Thyroid gland (tissue), 4 donors: ENCODE results near the gene HDAC8. TPM values are rescaled to one million over a fixed set of nuclear protein-coding genes. Genes with fewer than 3 reads are reported as not detected.

Source experiments
- DNase-seq, 2 donors: peaks; one replicate each; pipeline ENCODE4 v3.0.0-alpha.2; 2019
- H3K27ac ChIP-seq, 3 donors: fragments of 200-600 bp; sonication (generic); 1 replicate in 2 of 3; 2 replicates in 1 of 3; pipeline ENCODE4 v1.5.1; 2016 to 2019; ENCODE audit warnings: mild to moderate bottlenecking in 1 of 3, moderate library complexity in 1 of 3
- H3K27me3 ChIP-seq: fragments of 200-600 bp; sonication (generic); one replicate; pipeline ENCODE4 v1.5.1; 2019
- H3K36me3 ChIP-seq, 2 donors: fragments of 200-600 bp; sonication (generic); one replicate each; pipeline ENCODE4 v1.5.1; 2016 to 2019
- H3K4me1 ChIP-seq, 2 donors: fragments of 200-600 bp; sonication (generic); one replicate each; pipeline ENCODE4 v1.5.1; 2017 to 2019
- H3K4me3 ChIP-seq, 3 donors: fragments of 200-600 bp; sonication (generic); replicated peaks in 1 of 3; 1 replicate in 2 of 3; 2 replicates in 1 of 3; pipeline ENCODE4 v1.5.1; 2016; ENCODE audit warnings: mild to moderate bottlenecking in 1 of 3
- H3K9me3 ChIP-seq: fragments of 200-600 bp; sonication (generic); one replicate; pipeline ENCODE4 v1.5.1; 2017
- POLR2A ChIP-seq, 2 donors: fragments of 450-650 bp; IDR thresholded peaks; one replicate each; pipeline ENCODE4 v1.6.1; 2017; ENCODE audit warnings: antibody characterized with exemption in 2 of 2, mild to moderate bottlenecking in 2 of 2, moderate library complexity in 1 of 2
- WGBS, 2 donors: methylation state at CpG; one replicate each; pipeline ENCODE4 v1.1.5; 2017; 5-methylcytosine and 5-hydroxymethylcytosine counted together
- intact Hi-C: fragments of 100-400 bp; cut with DNase I; formaldehyde crosslinking; loops from one replicate; pipeline ENCODE4 v1.15.1; 2023
- small RNA-seq: library from RNA; depleted of rRNA; stranded (forward); fragments of <200 nt; gene quantifications from one replicate; pipeline ENCODE3, GENCODE V24; 2016
- total RNA-seq, 4 donors: library from RNA; depleted of rRNA; stranded (reverse); fragments of >200 nt; gene quantifications; one replicate each; pipeline ENCODE4 v1.2.3, GENCODE V29; 2016
- TF ChIP-seq, protein P1 (sequence below), 6 experiments: fragments of 200-600 bp in 3 of 6; fragments of 450-650 bp in 3 of 6; sonication (generic) in 3 of 6; IDR thresholded peaks; one replicate each; pipeline ENCODE4 v1.5.1; 2016 to 2019; ENCODE audit warnings: antibody characterized with exemption in 6 of 6, mild to moderate bottlenecking in 2 of 6, inconsistent platforms in 1 of 6, moderate library complexity in 1 of 6

HDAC8 gene
- total RNA-seq, 4 donors from 2014 or later = 46.5 to 74.9 (median 55.4) TPM

DNA sequence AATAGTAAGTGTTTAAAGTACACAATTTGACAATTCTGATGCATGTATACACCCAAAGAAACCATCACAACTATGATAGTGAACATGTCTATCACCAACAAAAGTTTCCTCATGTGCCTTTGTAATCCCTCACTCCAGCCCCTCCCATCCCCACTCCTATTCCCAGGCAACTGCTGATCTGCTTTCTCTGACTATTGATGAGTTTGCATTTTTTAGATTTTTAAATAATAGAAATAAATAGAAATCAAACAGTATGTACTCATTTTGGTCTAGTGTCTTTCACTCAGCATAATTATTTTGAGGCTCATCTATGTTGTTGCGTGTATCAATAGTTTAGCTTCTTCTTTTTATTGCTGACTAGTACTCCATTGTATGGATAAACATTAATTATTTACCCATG lies 290.3 kb downstream of the HDAC8 start:
- Histone ChIP-seq H3K27ac (no peak overlapping the region), H3K27me3 (peaks cover 3% of the 10 kb centered on the region), H3K4me3 (no peak overlapping the region), H3K9me3 (no peaks in the 10 kb centered on the region), H3K4me1 (no peaks in the 10 kb centered on the region), H3K36me3 (no peaks in the 10 kb centered on the region)
- WGBS, 2 donors = 93 to 97% methylated on average over 1 of the region's 1 CpG
- TF ChIP-seq POLR2A (IDR thresholded peaks at IDR 0.05) = no peak
- TF ChIP-seq, protein P1, sequence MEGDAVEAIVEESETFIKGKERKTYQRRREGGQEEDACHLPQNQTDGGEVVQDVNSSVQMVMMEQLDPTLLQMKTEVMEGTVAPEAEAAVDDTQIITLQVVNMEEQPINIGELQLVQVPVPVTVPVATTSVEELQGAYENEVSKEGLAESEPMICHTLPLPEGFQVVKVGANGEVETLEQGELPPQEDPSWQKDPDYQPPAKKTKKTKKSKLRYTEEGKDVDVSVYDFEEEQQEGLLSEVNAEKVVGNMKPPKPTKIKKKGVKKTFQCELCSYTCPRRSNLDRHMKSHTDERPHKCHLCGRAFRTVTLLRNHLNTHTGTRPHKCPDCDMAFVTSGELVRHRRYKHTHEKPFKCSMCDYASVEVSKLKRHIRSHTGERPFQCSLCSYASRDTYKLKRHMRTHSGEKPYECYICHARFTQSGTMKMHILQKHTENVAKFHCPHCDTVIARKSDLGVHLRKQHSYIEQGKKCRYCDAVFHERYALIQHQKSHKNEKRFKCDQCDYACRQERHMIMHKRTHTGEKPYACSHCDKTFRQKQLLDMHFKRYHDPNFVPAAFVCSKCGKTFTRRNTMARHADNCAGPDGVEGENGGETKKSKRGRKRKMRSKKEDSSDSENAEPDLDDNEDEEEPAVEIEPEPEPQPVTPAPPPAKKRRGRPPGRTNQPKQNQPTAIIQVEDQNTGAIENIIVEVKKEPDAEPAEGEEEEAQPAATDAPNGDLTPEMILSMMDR (IDR thresholded peaks at IDR 0.05) = no peak
- intact Hi-C loops = no loop called here
- DNase-seq = no peak

DNA sequence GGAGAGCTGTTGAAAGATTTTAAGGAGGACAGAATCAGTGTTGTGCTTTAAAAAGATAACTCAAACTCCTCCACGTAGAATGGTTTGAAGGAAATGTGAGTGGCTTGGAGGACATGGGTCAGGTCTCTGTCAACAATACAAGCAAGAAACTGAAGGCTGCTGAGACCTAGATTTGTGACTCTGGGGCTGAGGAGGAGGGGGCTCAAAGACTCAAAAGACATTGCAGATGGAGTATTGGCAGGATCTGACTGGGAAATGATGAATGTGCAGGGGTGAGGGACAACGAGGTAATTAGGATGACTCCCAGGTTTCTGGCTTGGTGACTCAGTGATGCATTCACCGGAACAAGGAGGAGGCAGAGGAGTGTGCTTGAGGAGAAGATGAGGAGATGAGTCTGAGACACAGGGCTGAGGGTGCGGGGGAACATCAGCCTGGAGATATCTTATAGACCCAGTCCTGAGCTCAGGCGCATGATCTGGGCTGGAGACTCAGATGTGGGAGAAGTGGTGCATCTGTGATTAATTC lies 292.3 kb downstream of the HDAC8 start:
- H3K27me3 ChIP-seq = no peaks in the 10 kb centered on the region
- TF ChIP-seq, protein P1 (IDR thresholded peaks at IDR 0.05) = no peak
- TF ChIP-seq POLR2A (IDR thresholded peaks at IDR 0.05) = no peak
- H3K4me1 ChIP-seq = peaks cover 3 to 10% of the 10 kb centered on the region in 2 donors
- H3K9me3 ChIP-seq = no peaks in the 10 kb centered on the region
- no peak overlapping the region for H3K27ac ChIP-seq
- WGBS, 2 donors = 52 to 53% methylated on average over 5 of the region's 5 CpGs
- intact Hi-C loops = no loop called here
- no peaks in the 10 kb centered on the region for H3K36me3 ChIP-seq
- H3K4me3 ChIP-seq = no peak overlapping the region
- no peak for DNase-seq

Small RNAs within 50 kb of the gene (small RNA-seq; reads per million reads assigned to genes)
- not detected for gene RF00019
- 0.47 reads per million for gene RNU2-68P

Other genes starting within 250 kb of the HDAC8 start
- 10 to 100 TPM; 12.4 to 16.1 (median 14.4) TPM for gene PHKA1, start 141.5 kb upstream of the HDAC8 start, total RNA-seq
- gene DMRTC1B, start 204.0 kb upstream of the HDAC8 start, total RNA-seq = 1 to 10 TPM in 3 of 4 donors, not detected in 1; 1.7 to 2.8 (median 2.1) TPM
- gene FAM236B, start 209.8 kb upstream of the HDAC8 start, total RNA-seq = not detected
- not detected for gene FAM236D, start 235.4 kb upstream of the HDAC8 start, total RNA-seq